GM21367 (cell line): ENCODE data around the gene C1QTNF9B.

Experiments
- ATAC-seq: cut with Tn5 transposase; IDR thresholded peaks from one replicate; pipeline ENCODE4 v1.9.1; 2021; ENCODE audit not compliant: unreplicated experiment

The C1QTNF9B gene

DNA sequence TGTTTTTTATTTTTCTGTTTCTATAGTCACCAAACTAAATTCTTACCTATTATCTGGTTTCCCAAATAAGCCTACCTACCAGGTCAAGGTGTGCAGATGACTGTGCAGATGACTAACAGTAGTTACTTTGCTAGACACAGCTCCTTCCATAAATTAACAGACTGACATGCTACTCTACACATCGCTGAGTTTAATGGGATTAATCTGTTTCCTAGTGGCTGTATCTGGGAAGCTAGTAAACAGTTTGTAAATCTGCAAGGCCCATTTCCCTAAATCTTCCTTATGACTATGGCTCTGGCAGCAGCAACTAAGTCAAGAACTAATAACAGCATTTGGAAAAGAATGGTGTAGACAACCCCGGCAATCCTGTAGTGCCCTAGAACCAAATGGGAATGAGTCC, 36.0 kb downstream of the C1QTNF9B start:
- no peak for ATAC-seq

- ATAC-seq = no peak
Observed at GRCh38 chr13:23859904-23860303, 37.4 kb downstream of the C1QTNF9B start.

DNA sequence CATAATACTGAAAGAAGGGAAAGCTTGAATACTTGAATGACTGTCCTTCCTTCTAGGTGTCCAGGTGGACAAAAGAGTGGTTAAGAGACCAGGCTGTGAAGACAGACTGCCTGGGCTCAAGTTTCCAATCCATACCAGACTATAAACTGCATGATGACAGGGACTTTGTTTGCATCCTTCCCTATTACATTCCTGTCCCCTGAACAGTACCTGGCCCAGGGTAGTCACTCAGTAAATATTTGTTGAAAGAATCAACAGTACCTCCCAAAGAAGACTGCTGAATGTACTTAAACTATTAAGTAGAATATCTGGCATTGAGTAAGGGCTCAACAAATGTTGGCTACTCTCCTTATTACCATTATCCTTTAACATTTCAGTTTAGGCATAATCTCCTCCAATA, 37.8 kb downstream of the C1QTNF9B start:
- ATAC-seq = no peak

- no peak for ATAC-seq
Observed at GRCh38 chr13:23858546-23858945, 38.8 kb downstream of the C1QTNF9B start.

GRCh38 chr13:23856008-23856750, 41.1 kb downstream of the C1QTNF9B start:
- no peak for ATAC-seq

DNA sequence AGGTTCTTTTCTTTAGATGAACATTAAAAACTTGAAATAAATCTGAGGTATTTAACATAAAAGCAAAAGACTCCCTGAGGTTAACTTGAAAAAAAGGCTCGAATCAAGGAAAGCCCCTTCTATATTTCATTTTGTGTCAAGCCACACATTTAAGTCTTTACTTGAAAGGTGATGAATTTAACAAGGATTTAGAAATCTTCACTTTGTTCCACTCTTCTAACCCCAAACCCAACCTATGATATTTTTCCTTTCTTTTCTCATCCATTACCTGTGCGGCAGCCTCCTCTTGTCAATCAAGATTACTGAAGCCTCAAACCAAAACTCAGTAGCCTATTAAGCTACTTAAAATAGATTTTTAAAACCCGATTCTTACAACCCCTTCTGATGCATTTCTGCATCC, 41.9 kb downstream of the C1QTNF9B start:
- no peak for ATAC-seq

DNA sequence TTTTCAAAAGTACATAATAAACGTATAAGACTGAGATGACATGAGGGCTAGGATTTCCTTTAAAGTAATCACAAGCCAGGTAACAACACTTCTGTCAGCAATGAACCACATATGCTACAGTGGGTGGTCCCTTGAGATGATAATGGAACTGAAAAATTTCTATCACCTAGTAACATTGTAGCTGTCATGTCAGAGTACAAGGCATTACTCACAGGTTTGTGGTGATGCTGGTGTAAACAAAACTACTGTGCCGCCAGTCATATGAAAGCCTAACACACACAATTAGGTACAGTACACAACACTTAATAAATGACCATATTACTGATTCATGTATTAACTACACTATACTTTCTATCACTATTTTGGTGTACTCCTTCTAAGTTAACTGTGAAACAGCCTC, 45.0 kb downstream of the C1QTNF9B start:
- no peak for ATAC-seq

GRCh38 chr13:23851106-23851505, 46.2 kb downstream of the C1QTNF9B start:
- ATAC-seq = no peak

- no peak for ATAC-seq
Observed at GRCh38 chr13:23850134-23850533, 47.2 kb downstream of the C1QTNF9B start.

- ATAC-seq = no peak
Observed at GRCh38 chr13:23849670-23850069, 47.6 kb downstream of the C1QTNF9B start.

GRCh38 chr13:23848646-23849141, 48.6 kb downstream of the C1QTNF9B start:
- no peak for ATAC-seq

DNA sequence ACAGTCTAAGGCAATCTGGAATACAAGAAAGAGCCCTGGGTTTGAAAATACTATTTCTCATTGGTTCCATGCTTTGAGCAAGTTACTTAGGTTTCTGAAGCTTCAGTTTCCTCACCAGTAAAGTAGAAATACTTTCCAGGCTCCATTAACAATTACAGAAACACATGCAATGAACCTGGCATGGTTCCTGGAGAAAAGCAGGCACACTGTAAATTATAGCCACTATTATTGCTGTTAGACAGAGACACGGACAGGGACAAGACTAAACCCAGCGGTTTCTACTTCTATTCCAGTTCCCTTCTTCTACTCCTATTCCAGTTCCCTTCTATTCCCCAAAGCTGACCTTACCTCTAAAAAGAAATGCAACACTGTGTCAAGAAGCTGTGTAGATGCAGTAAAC, 49.3 kb downstream of the C1QTNF9B start:
- no peak for ATAC-seq

- no peak for ATAC-seq
Observed at GRCh38 chr13:23847497-23847896, 49.8 kb downstream of the C1QTNF9B start.

DNA sequence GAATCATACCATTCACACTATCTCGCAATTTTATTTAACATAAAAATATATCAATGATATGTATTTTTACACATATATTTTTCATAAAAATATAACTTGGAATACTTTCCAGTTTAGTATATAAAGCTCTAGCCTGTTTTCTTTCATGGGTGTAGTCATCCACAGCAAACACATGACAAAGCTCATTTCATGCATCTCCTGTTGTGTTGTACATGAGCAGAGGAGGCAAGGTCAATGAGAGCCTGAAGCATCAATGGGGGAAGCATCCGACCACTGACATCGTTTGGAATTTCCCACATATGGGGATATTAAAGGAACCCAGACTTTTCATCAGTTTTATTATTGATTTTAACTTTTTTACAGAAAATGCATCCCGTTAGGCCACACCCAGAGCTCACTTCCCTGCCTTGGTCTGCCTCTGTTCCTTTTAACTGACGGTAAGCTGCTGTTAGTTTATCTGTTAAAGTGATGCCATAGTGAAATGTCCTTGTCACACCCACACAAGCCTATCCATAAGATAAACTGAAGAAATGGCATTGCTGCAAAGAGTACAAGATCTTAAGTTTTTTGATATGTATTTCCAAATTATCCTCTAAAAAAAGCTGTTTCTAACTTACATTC, 52.1 kb downstream of the C1QTNF9B start:
- no peak for ATAC-seq

DNA sequence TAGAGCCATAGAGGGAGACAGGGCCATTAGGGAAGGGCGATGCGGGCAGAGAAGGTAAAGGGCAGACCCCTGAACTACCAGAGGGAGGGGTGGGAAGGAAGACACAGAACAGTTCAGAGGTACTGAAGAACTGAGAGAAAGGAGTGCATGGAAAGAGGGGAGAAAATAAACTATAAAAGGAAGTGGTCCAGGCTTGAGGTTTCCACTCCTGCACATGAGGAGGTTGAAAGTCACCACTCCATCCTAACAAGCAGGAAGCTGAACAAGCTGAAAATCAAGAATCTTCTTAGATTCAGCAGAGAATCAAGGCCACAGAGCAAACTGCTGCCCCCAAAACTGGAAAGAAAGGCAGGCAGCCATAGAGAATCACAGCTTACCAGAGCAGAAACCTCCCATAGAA, 53.2 kb downstream of the C1QTNF9B start:
- no peak for ATAC-seq

DNA sequence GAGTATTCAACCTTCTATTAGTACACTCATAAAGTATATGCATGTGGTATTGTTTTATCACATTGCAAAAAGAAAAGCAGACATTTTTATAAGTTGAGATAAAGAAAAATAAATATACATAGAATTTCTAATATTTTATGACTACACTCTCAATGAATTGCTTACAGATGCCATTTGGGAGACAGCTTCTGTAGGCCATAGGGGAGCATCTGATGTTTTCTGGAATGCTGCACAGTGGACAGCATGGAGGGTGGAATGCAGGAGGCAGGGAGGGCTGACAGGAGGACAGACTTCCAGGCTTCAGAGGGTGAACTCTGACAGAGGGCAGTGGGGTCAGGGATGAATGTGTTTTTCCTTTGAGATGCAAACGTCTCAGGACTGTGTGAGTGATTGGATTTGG, 53.9 kb downstream of the C1QTNF9B start:
- no peak for ATAC-seq

DNA sequence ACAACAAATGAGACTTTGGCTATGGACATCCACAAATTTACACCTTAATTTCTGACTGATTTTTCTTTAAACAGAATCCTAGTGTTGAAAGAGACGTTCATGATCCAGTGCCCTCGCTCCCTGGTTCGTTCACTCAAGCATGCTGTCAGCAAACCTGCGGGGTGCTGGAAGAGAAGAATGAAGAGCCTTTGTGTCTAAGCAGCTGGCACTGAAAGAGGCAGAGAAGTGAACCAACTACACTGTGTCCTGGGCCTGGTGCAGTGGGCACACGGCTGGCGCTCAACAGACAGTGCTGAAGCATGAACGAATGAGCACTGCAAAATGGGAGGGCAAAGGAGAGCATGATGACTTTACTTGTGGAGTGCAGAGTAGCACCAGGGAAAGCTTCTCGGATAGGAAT, 54.9 kb downstream of the C1QTNF9B start:
- ATAC-seq = no peak
